ENCODE measurements around the gene VARS1. TPM values are rescaled to one million over a fixed set of nuclear protein-coding genes. Genes with fewer than 3 reads are reported as not detected.
A peak's percentile ranks its signal among the peaks of the same experiment; 100 is the strongest.
"Not testable (repeated sequence)": the region's sequence is repeated elsewhere in the genome, so short reads cannot be mapped to it uniquely, and the experiment has no call there.

Gene VARS1
- total and polyA plus RNA-seq, 8 donors, result 11.0 to 56.5 (median 25.9) TPM

- Histone ChIP-seq H3K36me3 (no peaks in the 10 kb centered on the region), H3K27ac (peak overlapping the region in 4 of 5 donors; percentile 89 to 100 (median 98)), H3K27me3 (no peaks in the 10 kb centered on the region), H3K9me3 (no peaks in the 10 kb centered on the region), H3K4me1 (peaks cover 9 to 29% (median 22%) of the 10 kb centered on the region in 4 donors), H3K4me3 (peak overlapping the region in 2 of 4 donors; percentile 31 to 53)
- WGBS, 5 donors, result 80 to 88% (median 85%) methylated on average over 7 of the region's 7 CpGs
- DNase-seq, result no peak
- TF ChIP-seq POLR2A (IDR thresholded peaks at IDR 0.05), result no peak
- no peak for TF ChIP-seq EP300 (IDR thresholded peaks at IDR 0.05)
- intact Hi-C loops (cut with DNase I; ENCODE audit: low total_unique reads), result no loop called here
These were observed 17.9 kb upstream of the VARS1 start for GRCh38 chr6:31813465-31813849.

DNA sequence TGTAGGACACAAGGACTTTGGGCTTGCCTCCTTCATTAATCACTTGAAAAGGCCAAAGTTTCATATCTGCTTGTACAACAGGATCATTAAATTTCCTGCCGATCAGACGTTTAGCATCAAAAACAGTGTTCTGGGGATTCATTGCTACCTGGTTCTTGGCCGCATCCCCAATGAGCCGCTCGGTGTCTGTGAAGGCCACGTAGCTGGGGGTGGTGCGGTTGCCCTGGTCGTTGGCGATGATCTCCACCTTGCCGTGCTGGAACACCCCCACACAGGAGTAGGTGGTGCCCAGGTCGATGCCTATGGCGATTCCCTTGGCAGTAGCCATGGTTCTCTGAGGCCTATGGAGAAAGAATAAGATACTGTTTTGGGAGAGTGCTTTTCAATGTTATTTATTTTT, 16.1 kb upstream of the VARS1 start:
- intact Hi-C loops (cut with DNase I; ENCODE audit: low total_unique reads), result no loop called here
- Histone ChIP-seq H3K27me3 (no peaks in the 10 kb centered on the region), H3K9me3 (no peaks in the 10 kb centered on the region), H3K4me1 (peaks cover 0 to 28% (median 15%) of the 10 kb centered on the region in 4 donors), H3K27ac (no peak overlapping the region), H3K36me3 (no peaks in the 10 kb centered on the region), H3K4me3 (no peak overlapping the region)
- WGBS, 5 donors, result 93 to 98% (median 94%) methylated on average over 12 of the region's 12 CpGs
- no peak for DNase-seq
- TF ChIP-seq EP300 (IDR thresholded peaks at IDR 0.05), result no peak
- no peak for TF ChIP-seq POLR2A (IDR thresholded peaks at IDR 0.05)
- TF ChIP-seq POLR2AphosphoS5 (IDR thresholded peaks at IDR 0.05), result no peak

GRCh38 chr6:31808599-31808998, 13.0 kb upstream of the VARS1 start:
- H3K27me3 ChIP-seq; H3K9me3 ChIP-seq; H3K36me3 ChIP-seq; H3K27ac ChIP-seq; H3K4me3 ChIP-seq; intact Hi-C loops (cut with DNase I; ENCODE audit: low total_unique reads); DNase-seq: not testable (repeated sequence)
- WGBS, 5 donors, result 85 to 90% (median 88%) methylated on average over 10 of the region's 10 CpGs
- H3K4me1 ChIP-seq, result peaks cover 6 to 35% (median 20%) of the 10 kb centered on the region in 4 donors

GRCh38 chr6:31806470-31807272, 11.1 kb upstream of the VARS1 start, which contains the start of gene LSM2:
LSM2 (minus strand) TSS chr6:31806966; CDS start chr6:31806757, 209 bp downstream.
- intact Hi-C loops (cut with DNase I; ENCODE audit: low total_unique reads), result no loop called here
- Histone ChIP-seq H3K4me1 (peaks cover 6 to 30% (median 16%) of the 10 kb centered on the region in 4 donors), H3K9me3 (no peaks in the 10 kb centered on the region), H3K27me3 (no peaks in the 10 kb centered on the region), H3K27ac (peak within 1 kb of the TSS; percentile 91 to 97 (median 94)), H3K36me3 (peaks cover 4 to 24% (median 18%) of the 10 kb centered on the region in 4 donors), H3K4me3 (peak within 1 kb of the TSS; percentile 50 to 66 (median 60))
- TF ChIP-seq EP300 (IDR thresholded peaks at IDR 0.05) (no peak), POLR2AphosphoS5 (IDR thresholded peaks at IDR 0.05) (peak; percentile 93 to 98 (median 94)), CTCF (IDR thresholded peaks at IDR 0.05) (peak in 4 of 7 experiments; percentile 9 to 15 (median 14)), POLR2A (IDR thresholded peaks at IDR 0.05) (peak in 1 of 4 donors; percentile 54)
- WGBS, 5 donors, result 0% methylated on average over 26 to 51 of the region's 51 CpGs
- DNase-seq, result peak; percentile 99

- peak overlapping the region; percentile 50 to 66 (median 60) for H3K4me3 ChIP-seq
- intact Hi-C loops (cut with DNase I; ENCODE audit: low total_unique reads), result no loop called here
- peaks cover 6 to 30% (median 16%) of the 10 kb centered on the region in 4 donors for H3K4me1 ChIP-seq
- no peak for TF ChIP-seq POLR2A (IDR thresholded peaks at IDR 0.05)
- TF ChIP-seq EP300 (IDR thresholded peaks at IDR 0.05), result no peak
- TF ChIP-seq CTCF (IDR thresholded peaks at IDR 0.05), result no peak
- no peak for DNase-seq
- 12 to 17% (median 13%) methylated on average over 7 of the region's 7 CpGs for WGBS, 5 donors
- no peaks in the 10 kb centered on the region for H3K9me3 ChIP-seq
- H3K36me3 ChIP-seq, result peaks cover 4 to 31% (median 23%) of the 10 kb centered on the region in 4 donors
- no peaks in the 10 kb centered on the region for H3K27me3 ChIP-seq
- peak overlapping the region; percentile 91 to 97 (median 94) for H3K27ac ChIP-seq
These were observed 10.5 kb upstream of the VARS1 start for GRCh38 chr6:31805939-31806469.

GRCh38 chr6:31801031-31801927, 5.7 kb upstream of the VARS1 start:
- intact Hi-C loops (cut with DNase I; ENCODE audit: low total_unique reads); H3K27me3 ChIP-seq; H3K4me3 ChIP-seq; H3K27ac ChIP-seq; H3K9me3 ChIP-seq; DNase-seq: not testable (repeated sequence)
- peaks cover 7 to 23% (median 13%) of the 10 kb centered on the region in 4 donors for H3K4me1 ChIP-seq
- WGBS, 5 donors, result 92 to 95% (median 93%) methylated on average over 8 of the region's 8 CpGs
- H3K36me3 ChIP-seq, result peaks cover 4 to 46% (median 31%) of the 10 kb centered on the region in 4 donors
